Endothelial cell of umbilical vein (primary cell): ENCODE data around the gene CCR7. TPM values are rescaled to one million over a fixed set of nuclear protein-coding genes. Genes with fewer than 3 reads are reported as not detected.

ENCODE experiments used
- BruUV-seq: library from RNA; stranded (reverse); fragments of 400-500 nt; replicated peaks from 2 replicates; lab custom pipeline; 2021; lab: Mats Ljungman, UMichigan
- CTCF ChIA-PET: fragments of 300-600, 350-600 bp; sonication (Branson Sonifier 250); formaldehyde crosslinking; loops from one replicate; lab custom pipeline; 2021; ENCODE audit warnings: antibody characterized with exemption, inconsistent platforms; lab: Charles Lee
- POLR2A ChIA-PET: fragments of 300-600, 350-600 bp; sonication (Branson Sonifier 250); formaldehyde crosslinking; loops from one replicate; lab custom pipeline; 2021; ENCODE audit warnings: antibody characterized with exemption, inconsistent platforms; lab: Charles Lee
- DNase-seq: peaks from one replicate; pipeline ENCODE4 v3.0.0-alpha.2; 2011; ENCODE audit warnings: low read depth, low spot score
- FAIRE-seq: peaks from 2 replicates; lab custom pipeline; 2011; peaks lifted over from hg19 to GRCh38; lab: Jason Lieb, UNC
- H2AFZ ChIP-seq: 2 replicates; pipeline ENCODE4 v1.6.0; 2012; ENCODE audit warnings: low read depth, low read length, control low read depth, inconsistent platforms
- H3K27ac ChIP-seq: 2 replicates; pipeline ENCODE4 v1.5.1; 2011; ENCODE audit warnings: low read depth, mild to moderate bottlenecking, control low read depth, low read length, moderate library complexity; ENCODE audit not compliant: insufficient read depth
- H3K27me3 ChIP-seq, 2 experiments: 2 replicates each; pipeline versions ENCODE4 v1.6.0 to v1.6.1; 2011; ENCODE audit warnings: low read length in 2 of 2, mixed read lengths in 1 of 2; ENCODE audit not compliant: control insufficient read depth in 2 of 2, insufficient read depth in 2 of 2
- H3K36me3 ChIP-seq, 2 experiments: 2 replicates in 1 of 2; 3 replicates in 1 of 2; pipeline ENCODE4 v1.5.1; 2011; ENCODE audit warnings: low read length in 2 of 2, mild to moderate bottlenecking in 1 of 2, moderate library complexity in 1 of 2; ENCODE audit not compliant: control insufficient read depth in 2 of 2, insufficient read depth in 2 of 2; ENCODE audit errors: extremely low read depth in 1 of 2
- H3K4me1 ChIP-seq: 3 replicates; pipeline ENCODE4 v1.5.1; 2011; ENCODE audit warnings: mild to moderate bottlenecking, low read length; ENCODE audit not compliant: control insufficient read depth, insufficient read depth; ENCODE audit errors: extremely low read depth
- H3K4me2 ChIP-seq: 2 replicates; pipeline ENCODE4 v1.6.1; 2011; ENCODE audit warnings: low read length, control low read depth, mixed read lengths; ENCODE audit not compliant: insufficient read depth
- H3K4me3 ChIP-seq, 3 experiments: fragments of 200-600 bp in 1 of 3; sonication (generic), shearing (Covaris generic) in 1 of 3; replicated peaks in 1 of 3; 2 replicates each; pipeline ENCODE4 v1.5.1; 2011 to 2016; ENCODE audit warnings: control low read depth in 3 of 3, low read length in 3 of 3, mild to moderate bottlenecking in 2 of 3, inconsistent platforms in 1 of 3, low read depth in 1 of 3, moderate library complexity in 1 of 3; ENCODE audit not compliant: insufficient read depth in 1 of 3
- H3K79me2 ChIP-seq: 2 replicates; pipeline ENCODE4 v1.6.0; 2012; ENCODE audit warnings: low read length, inconsistent platforms; ENCODE audit not compliant: control insufficient read depth, insufficient read depth
- H3K9ac ChIP-seq: replicated peaks from 2 replicates; pipeline ENCODE3; 2011; ENCODE audit warnings: low read length, control low read depth; ENCODE audit not compliant: insufficient read depth; ENCODE audit errors: extremely low read depth
- H3K9me1 ChIP-seq: replicated peaks from 3 replicates; pipeline ENCODE4 v1.6.0; 2011; ENCODE audit warnings: mild to moderate bottlenecking, low read length; ENCODE audit not compliant: control insufficient read depth, insufficient read depth; ENCODE audit errors: extremely low read depth
- H3K9me3 ChIP-seq: replicated peaks from 2 replicates; pipeline ENCODE4 v1.5.1; 2012; ENCODE audit warnings: low read length, inconsistent platforms; ENCODE audit not compliant: control insufficient read depth, insufficient read depth
- H4K20me1 ChIP-seq: replicated peaks from 2 replicates; pipeline ENCODE3; 2011; ENCODE audit warnings: mild to moderate bottlenecking, low read length; ENCODE audit not compliant: control insufficient read depth, insufficient read depth; ENCODE audit errors: extremely low read depth
- CTCF ChIP-seq, 2 donors: IDR thresholded peaks; 1 replicate in 1 of 2; 2 replicates in 1 of 2; pipeline ENCODE4 v1.5.1; 2011; ENCODE audit warnings: low read length in 2 of 2, mild to moderate bottlenecking in 2 of 2, moderate library complexity in 2 of 2, control low read depth in 1 of 2, inconsistent platforms in 1 of 2, low read depth in 1 of 2; ENCODE audit not compliant: insufficient read depth in 1 of 2; ENCODE audit errors: extremely low read depth in 1 of 2
- EZH2 ChIP-seq: IDR thresholded peaks from 2 replicates; pipeline ENCODE4 v1.6.1; 2012; ENCODE audit warnings: borderline replicate concordance, low read depth, mild to moderate bottlenecking, moderate library complexity, low read length, inconsistent platforms; ENCODE audit not compliant: severe bottlenecking
- FOS ChIP-seq: IDR thresholded peaks from 2 replicates; pipeline ENCODE4 v1.6.1; 2011; ENCODE audit warnings: mild to moderate bottlenecking, low read length, moderate library complexity, borderline replicate concordance; ENCODE audit not compliant: insufficient read depth
- GATA2 ChIP-seq: IDR thresholded peaks from 2 replicates; pipeline ENCODE4 v1.7.0; 2011; ENCODE audit warnings: low read depth, mild to moderate bottlenecking, moderate library complexity, mixed read lengths, low read length; ENCODE audit not compliant: insufficient read length, insufficient read depth
- JUN ChIP-seq: IDR thresholded peaks from 2 replicates; pipeline ENCODE4 v1.6.1; 2011; ENCODE audit warnings: borderline replicate concordance, low read depth; ENCODE audit not compliant: insufficient read length, insufficient read depth
- MYC ChIP-seq: IDR thresholded peaks from one replicate; pipeline ENCODE4 v1.6.1; 2011; ENCODE audit warnings: mild to moderate bottlenecking, low read depth, low read length
- POLR2A ChIP-seq: IDR thresholded peaks from 2 replicates; pipeline ENCODE4 v1.6.1; 2012; ENCODE audit warnings: low read depth, mild to moderate bottlenecking, control low read depth, low read length
- POLR2AphosphoS5 ChIP-seq: IDR thresholded peaks from 2 replicates; pipeline ENCODE4 v1.6.1; 2012; ENCODE audit warnings: low read depth, mild to moderate bottlenecking, control low read depth, low read length, moderate library complexity; ENCODE audit not compliant: insufficient read depth
- dilution Hi-C: fragments of 300-500 bp; cut with MboI; formaldehyde crosslinking; loops from one replicate; pipeline ENCODE4 v1.15.0; 2019; ENCODE audit warnings: low sequenced_read_pairs; ENCODE audit not compliant: extremely low pct_ligation_motif_present
- intact Hi-C: fragments of 100-400 bp; cut with micrococcal nuclease; formaldehyde crosslinking; loops from one replicate; pipeline ENCODE4 v1.10.0; 2022
- polyA plus RNA-seq, 4 experiments: library from polyadenylated mRNA; depleted of rRNA in 3 of 4; stranded (reverse) in 3 of 4; unstranded in 1 of 4; fragments of >200 nt; gene quantifications; 2 replicates each; pipeline versions ENCODE4 v1.2.1 to v1.2.3, GENCODE V29; 2011 to 2012; ENCODE audit warnings: missing spikeins in 1 of 4
- total RNA-seq: library from RNA; stranded (reverse); gene quantifications from 2 replicates; pipeline ENCODE4 v1.2.3, GENCODE V29; 2021
- TF ChIP-seq, protein P1 (sequence below): IDR thresholded peaks from 2 replicates; pipeline ENCODE4 v1.6.1; 2011; ENCODE audit not compliant: insufficient read depth, insufficient read length

Gene CCR7
- total and polyA plus RNA-seq, 2 donors (not counting 3 experiments of a cell fraction or from before 2014, with no cell fraction given), result 0.18 TPM; not detected in 1

DNA sequence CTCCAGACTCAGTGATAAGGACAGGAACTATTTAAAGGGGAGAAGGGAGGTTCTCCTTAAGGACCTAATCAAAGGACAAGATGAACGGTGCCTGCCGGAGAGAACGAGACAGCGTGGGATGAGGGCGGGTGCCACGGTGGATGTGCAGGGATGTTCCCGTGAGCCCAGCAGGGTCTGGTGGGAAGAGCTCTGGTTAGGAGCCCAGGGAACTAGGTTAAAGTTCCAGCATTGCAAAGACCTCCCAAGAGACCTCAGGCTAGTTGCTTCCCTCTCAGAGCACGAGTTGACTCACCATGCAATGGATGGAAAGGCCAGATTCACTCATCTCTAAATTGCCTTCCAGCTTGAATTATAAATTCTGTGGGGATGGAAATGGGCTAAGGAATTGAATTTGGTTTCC lies 14.7 kb downstream of the CCR7 start:
- H3K27me3 ChIP-seq, result no peaks in the 10 kb centered on the region
- dilution Hi-C loops, result no loop called here
- no peaks in the 10 kb centered on the region for H4K20me1 ChIP-seq
- no peak overlapping the region for H3K9ac ChIP-seq
- DNase-seq (no peak), FAIRE-seq (no peak)
- ChIA-PET POLR2A (no interaction called here), CTCF (interaction anchor here (1.4 to 12.3 kb wide), 3 partner anchors 10 to 15 kb away, joined by 4 to 304 read pairs (median 5); no protein-coding TSS in a partner anchor)
- H3K27ac ChIP-seq, result no peak overlapping the region
- peaks cover 16% of the 10 kb centered on the region for H3K4me1 ChIP-seq
- H3K79me2 ChIP-seq, result no peaks in the 10 kb centered on the region
- no peaks in the 10 kb centered on the region for H3K9me1 ChIP-seq
- no TSS peak for BruUV-seq
- TF ChIP-seq FOS, result no peak
- TF ChIP-seq JUN, result no peak
- TF ChIP-seq POLR2AphosphoS5, result no peak
- no peak for TF ChIP-seq EZH2
- no peak for TF ChIP-seq GATA2
- TF ChIP-seq POLR2A, result no peak
- TF ChIP-seq, protein P1, sequence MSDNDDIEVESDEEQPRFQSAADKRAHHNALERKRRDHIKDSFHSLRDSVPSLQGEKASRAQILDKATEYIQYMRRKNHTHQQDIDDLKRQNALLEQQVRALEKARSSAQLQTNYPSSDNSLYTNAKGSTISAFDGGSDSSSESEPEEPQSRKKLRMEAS, result no peak
- no peak for TF ChIP-seq CTCF (IDR thresholded peaks at IDR 0.05; ENCODE audit: extremely low read depth in 1 of 2, insufficient read depth in 1 of 2, low read depth in 1 of 2, low read length in 2 of 2)
- TF ChIP-seq MYC, result no peak
- H3K4me2 ChIP-seq, result no peak overlapping the region
- intact Hi-C loops, result no loop called here
- no peaks in the 10 kb centered on the region for H3K9me3 ChIP-seq
- H3K36me3 ChIP-seq, result no peaks in the 10 kb centered on the region
- no peak overlapping the region for H2AFZ ChIP-seq
- no peak overlapping the region for H3K4me3 ChIP-seq
